HepG2 (cell line): ENCODE results near the gene SFR1. TPM values are rescaled to one million over a fixed set of nuclear protein-coding genes. Genes with fewer than 3 reads are reported as not detected.

Experiments
- ATAD3A ChIP-seq: sonication (generic); formaldehyde crosslinking; IDR thresholded peaks from 2 replicates; pipeline ENCODE4 v1.4.0; 2020; ENCODE audit warnings: missing genetic modification reagents
- ATF2 ChIP-seq: sonication (generic); formaldehyde crosslinking; IDR thresholded peaks from 2 replicates; pipeline ENCODE4 v1.4.0; 2020; ENCODE audit warnings: missing genetic modification reagents
- CAMTA2 ChIP-seq: sonication (generic); formaldehyde crosslinking; IDR thresholded peaks from 2 replicates; pipeline ENCODE4 v1.4.0; 2020; ENCODE audit warnings: mild to moderate bottlenecking, missing genetic modification reagents, borderline replicate concordance
- CENPBD1 ChIP-seq: sonication (generic); formaldehyde crosslinking; IDR thresholded peaks from 2 replicates; pipeline ENCODE4 v1.8.0; 2022; ENCODE audit warnings: missing genetic modification reagents, low read depth, mild to moderate bottlenecking, borderline replicate concordance
- ELF1 ChIP-seq: sonication (generic); formaldehyde crosslinking; IDR thresholded peaks from 2 replicates; pipeline ENCODE4 v1.4.0; 2020; ENCODE audit warnings: missing genetic modification reagents
- ELF3 ChIP-seq: IDR thresholded peaks from 2 replicates; pipeline ENCODE4 v1.6.1; 2016; ENCODE audit warnings: missing genetic modification reagents, missing compliant biosample characterization
- FLYWCH1 ChIP-seq: sonication (generic); formaldehyde crosslinking; IDR thresholded peaks from 2 replicates; pipeline ENCODE4 v1.8.1; 2023; ENCODE audit warnings: mild to moderate bottlenecking, missing genetic modification reagents
- GATAD2A ChIP-seq: IDR thresholded peaks from 2 replicates; pipeline ENCODE4 v1.6.1; 2016
- GZF1 ChIP-seq: sonication (generic); formaldehyde crosslinking; IDR thresholded peaks from 2 replicates; pipeline ENCODE4 v1.5.1; 2020; ENCODE audit warnings: mild to moderate bottlenecking, missing genetic modification reagents
- HNRNPH1 ChIP-seq: fragments of 200-400 bp; formaldehyde crosslinking; optimal IDR thresholded peaks from 2 replicates; pipeline ENCODE3; 2017; ENCODE audit warnings: mild to moderate bottlenecking, low read depth, low read length
- HOXD1 ChIP-seq: sonication (generic); formaldehyde crosslinking; IDR thresholded peaks from 2 replicates; pipeline ENCODE4 v1.5.0; 2020; ENCODE audit warnings: missing genetic modification reagents
- KLF11 ChIP-seq: IDR thresholded peaks from 2 replicates; pipeline ENCODE4 v1.6.1; 2016; ENCODE audit warnings: missing compliant biosample characterization
- NFIB ChIP-seq: sonication (generic); formaldehyde crosslinking; IDR thresholded peaks from 2 replicates; pipeline ENCODE4 v1.9.0; 2021; ENCODE audit warnings: missing genetic modification reagents, mild to moderate bottlenecking, borderline replicate concordance
- NFRKB ChIP-seq: fragments of 450-650 bp; IDR thresholded peaks from 2 replicates; pipeline ENCODE4 v1.6.1; 2017
- NR2F2 ChIP-seq: IDR thresholded peaks from 2 replicates; pipeline ENCODE4 v1.6.1; 2012; ENCODE audit warnings: low read depth, inconsistent platforms, borderline replicate concordance
- PITX1 ChIP-seq: sonication (generic); formaldehyde crosslinking; IDR thresholded peaks from 2 replicates; pipeline ENCODE4 v1.5.1; 2020; ENCODE audit warnings: mild to moderate bottlenecking, missing genetic modification reagents
- POGZ ChIP-seq: sonication (generic); formaldehyde crosslinking; IDR thresholded peaks from 2 replicates; pipeline ENCODE4 v1.4.0; 2020; ENCODE audit warnings: mild to moderate bottlenecking, missing genetic modification reagents
- RARA ChIP-seq: IDR thresholded peaks from 2 replicates; pipeline ENCODE4 v1.6.1; 2016; ENCODE audit warnings: missing genetic modification reagents, missing compliant biosample characterization
- SKI ChIP-seq: fragments of 450-650 bp; IDR thresholded peaks from one replicate; pipeline ENCODE4 v1.6.1; 2018; ENCODE audit warnings: mild to moderate bottlenecking; ENCODE audit not compliant: partially characterized antibody
- SOX13 ChIP-seq, 3 experiments: fragments of 450-650 bp in 1 of 3; sonication (generic) in 1 of 3; formaldehyde crosslinking in 1 of 3; IDR thresholded peaks in 2 of 3; conservative IDR thresholded peaks in 1 of 3; 2 replicates each; pipeline versions ENCODE4 v1.5.0 to v1.6.1; 2016 to 2020; ENCODE audit warnings: antibody characterized with exemption in 1 of 3, mild to moderate bottlenecking in 1 of 3, missing compliant biosample characterization in 1 of 3, missing genetic modification reagents in 1 of 3, moderate library complexity in 1 of 3
- TARDBP ChIP-seq: sonication (generic); formaldehyde crosslinking; IDR thresholded peaks from 2 replicates; pipeline ENCODE4 v1.8.0; 2022; ENCODE audit warnings: mild to moderate bottlenecking, missing genetic modification reagents
- TBX3 ChIP-seq: fragments of 450-650 bp; IDR thresholded peaks from 2 replicates; pipeline ENCODE4 v1.6.1; 2017; ENCODE audit warnings: antibody characterized with exemption, mild to moderate bottlenecking, inconsistent platforms, borderline replicate concordance
- YY1 ChIP-seq: IDR thresholded peaks from 2 replicates; pipeline ENCODE4 v1.6.1; 2011; ENCODE audit warnings: low read length, low read depth, moderate library complexity, mild to moderate bottlenecking; ENCODE audit not compliant: insufficient read depth, insufficient replicate concordance
- ZNF558 ChIP-seq: sonication (generic); formaldehyde crosslinking; IDR thresholded peaks from 2 replicates; pipeline ENCODE4 v1.9.0; 2022; ENCODE audit warnings: mild to moderate bottlenecking, missing genetic modification reagents, borderline replicate concordance
- ZNF567 ChIP-seq: sonication (generic); formaldehyde crosslinking; IDR thresholded peaks from 2 replicates; pipeline ENCODE4 v1.8.1; 2023; ENCODE audit warnings: mild to moderate bottlenecking, missing genetic modification reagents, borderline replicate concordance
- ZNF720 ChIP-seq: sonication (generic); formaldehyde crosslinking; IDR thresholded peaks from 2 replicates; pipeline ENCODE4 v1.4.0; 2020; ENCODE audit warnings: missing genetic modification reagents
- polyA plus RNA-seq, 8 experiments: library from polyadenylated mRNA; depleted of rRNA in 3 of 8; stranded (reverse) in 7 of 8; unstranded in 1 of 8; fragments of >200 nt; fragmentation: Illumina TruSeq in 4 of 8; extraction: Trizol in 4 of 8; gene quantifications; 2 replicates each; pipeline versions ENCODE4 v1.2.1 to v1.2.3, GENCODE V29; 2011 to 2016; ENCODE audit warnings: low read depth in 4 of 8, missing spikeins in 1 of 8, mixed read lengths in 1 of 8; ENCODE audit not compliant: insufficient read depth in 1 of 8
- total RNA-seq, 5 experiments: library from RNA; depleted of rRNA; stranded (reverse); fragments of >200 nt; fragmentation: Illumina TruSeq; extraction: Trizol; gene quantifications; 2 replicates each; pipeline ENCODE4 v1.2.3, GENCODE V29; 2016; ENCODE audit warnings: low read depth in 1 of 5
- TF ChIP-seq, protein P1 (sequence below): IDR thresholded peaks from 2 replicates; pipeline ENCODE4 v1.6.1; 2018; ENCODE audit warnings: missing genetic modification reagents
- TF ChIP-seq, protein P2 (sequence below): sonication (generic); formaldehyde crosslinking; IDR thresholded peaks from 2 replicates; pipeline ENCODE4 v1.8.1; 2023; ENCODE audit warnings: mild to moderate bottlenecking, missing genetic modification reagents
- TF ChIP-seq, protein P3 (sequence below): IDR thresholded peaks from 2 replicates; pipeline ENCODE4 v1.6.1; 2016; ENCODE audit warnings: mild to moderate bottlenecking, missing biosample characterization, missing genetic modification reagents

Gene SFR1
- total and polyA plus RNA-seq, 2 of the 13 experiments (the other 11 are each of a cell fraction or from before 2014, with no cell fraction given): 2.2 to 6.1 TPM

DNA sequence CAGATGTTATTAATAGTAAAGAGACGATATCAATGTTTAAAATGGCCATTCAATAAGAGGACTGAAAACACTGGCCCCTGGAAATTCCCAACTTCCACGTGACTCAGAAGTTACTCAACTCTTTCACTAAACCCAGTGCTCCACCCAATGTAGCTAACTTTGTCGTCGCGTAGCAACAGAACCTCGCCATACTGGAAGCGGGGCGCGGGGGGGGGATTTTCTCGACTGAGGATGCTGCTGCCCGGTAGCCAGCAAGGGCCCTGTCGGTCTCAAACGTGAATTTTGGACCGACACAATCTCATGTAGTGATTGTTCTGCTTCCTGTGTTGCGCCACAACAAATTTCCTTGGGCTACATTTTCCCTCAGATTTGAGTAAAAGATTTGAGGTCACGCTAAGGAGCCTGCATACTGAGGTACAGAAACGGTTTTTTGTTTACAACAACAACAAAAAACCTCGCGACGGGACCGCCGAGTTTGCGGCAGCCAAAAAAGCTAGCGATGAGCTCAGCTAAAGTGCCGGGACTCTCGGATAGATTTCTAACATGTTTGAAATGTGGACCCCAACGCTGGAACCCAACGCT is 977 bp upstream of the SFR1 start (continued):
- TF ChIP-seq KLF11 (CRISPR knock-in tag) (no peak), CENPBD1 (CRISPR knock-in tag) (no peak), NFRKB (no peak), POGZ (CRISPR knock-in tag) (no peak), GATAD2A (CRISPR knock-in tag) (no peak), HOXD1 (CRISPR knock-in tag) (no peak), ZNF567 (CRISPR knock-in tag) (no peak), YY1 (peak; percentile 69), SKI (no peak), NR2F2 (no peak), ATAD3A (no peak), HNRNPH1 (no peak), PITX1 (CRISPR knock-in tag) (0 out of 2 replicates have a peak, but pooled peaks have one; percentile 46), NFIB (CRISPR knock-in tag) (no peak), TARDBP (CRISPR knock-in tag) (no peak), TBX3 (no peak), ZNF558 (CRISPR knock-in tag) (no peak), ZNF720 (no peak), ATF2 (CRISPR knock-in tag) (no peak), GZF1 (0 out of 2 replicates have a peak, but pooled peaks have one; percentile 26), SOX13 (IDR thresholded peaks at IDR 0.05) (no peak), SOX13 (CRISPR knock-in tag; conservative IDR thresholded peaks at IDR 0.05 in 1 of 2, IDR thresholded peaks at IDR 0.05 in 1 of 2) (peak in 1 of 2 experiments; percentile 32; a peak in 1 of 4 replicates), FLYWCH1 (CRISPR knock-in tag) (no peak), ELF3 (CRISPR knock-in tag) (no peak), ELF1 (CRISPR knock-in tag) (peak; percentile 36; the same call in 1 of the 2 replicates), CAMTA2 (0 out of 2 replicates have a peak, but pooled peaks have one; percentile 28), RARA (CRISPR knock-in tag) (no peak)
- TF ChIP-seq, protein P1, sequence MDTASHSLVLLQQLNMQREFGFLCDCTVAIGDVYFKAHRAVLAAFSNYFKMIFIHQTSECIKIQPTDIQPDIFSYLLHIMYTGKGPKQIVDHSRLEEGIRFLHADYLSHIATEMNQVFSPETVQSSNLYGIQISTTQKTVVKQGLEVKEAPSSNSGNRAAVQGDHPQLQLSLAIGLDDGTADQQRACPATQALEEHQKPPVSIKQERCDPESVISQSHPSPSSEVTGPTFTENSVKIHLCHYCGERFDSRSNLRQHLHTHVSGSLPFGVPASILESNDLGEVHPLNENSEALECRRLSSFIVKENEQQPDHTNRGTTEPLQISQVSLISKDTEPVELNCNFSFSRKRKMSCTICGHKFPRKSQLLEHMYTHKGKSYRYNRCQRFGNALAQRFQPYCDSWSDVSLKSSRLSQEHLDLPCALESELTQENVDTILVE (CRISPR knock-in tag): peak; percentile 45; the same call in 1 of the 2 replicates
- TF ChIP-seq, protein P2, sequence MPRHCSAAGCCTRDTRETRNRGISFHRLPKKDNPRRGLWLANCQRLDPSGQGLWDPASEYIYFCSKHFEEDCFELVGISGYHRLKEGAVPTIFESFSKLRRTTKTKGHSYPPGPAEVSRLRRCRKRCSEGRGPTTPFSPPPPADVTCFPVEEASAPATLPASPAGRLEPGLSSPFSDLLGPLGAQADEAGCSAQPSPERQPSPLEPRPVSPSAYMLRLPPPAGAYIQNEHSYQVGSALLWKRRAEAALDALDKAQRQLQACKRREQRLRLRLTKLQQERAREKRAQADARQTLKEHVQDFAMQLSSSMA (CRISPR knock-in tag): no peak
- TF ChIP-seq, protein P3, sequence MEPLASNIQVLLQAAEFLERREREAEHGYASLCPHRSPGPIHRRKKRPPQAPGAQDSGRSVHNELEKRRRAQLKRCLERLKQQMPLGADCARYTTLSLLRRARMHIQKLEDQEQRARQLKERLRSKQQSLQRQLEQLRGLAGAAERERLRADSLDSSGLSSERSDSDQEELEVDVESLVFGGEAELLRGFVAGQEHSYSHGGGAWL: no peak
